SK-N-SH treated with all-trans-retinoic acid at 6 μM for 48 hours (cell line): ENCODE results near the gene KRT7.

Experiments used
- ARNTL ChIP-seq: fragments of 450-650 bp; formaldehyde crosslinking; IDR thresholded peaks from 2 replicates; pipeline ENCODE4 v1.5.0; 2020; ENCODE audit warnings: low read depth, mild to moderate bottlenecking, moderate library complexity, borderline replicate concordance
- BACH2 ChIP-seq: fragments of 250-450 bp; sonication (Bioruptor Pico); IDR thresholded peaks from 2 replicates; pipeline ENCODE4 v1.9.0; 2021; ENCODE audit warnings: mild to moderate bottlenecking, borderline replicate concordance
- PPARA ChIP-seq: fragments of 250-450 bp; sonication (Bioruptor Pico); IDR thresholded peaks from 2 replicates; pipeline ENCODE4 v1.5.0; 2020; ENCODE audit warnings: mild to moderate bottlenecking, borderline replicate concordance
- TCF4 ChIP-seq: fragments of 250-450 bp; sonication (Bioruptor Pico); IDR thresholded peaks from 2 replicates; pipeline ENCODE4 v1.8.0; 2021; ENCODE audit warnings: mild to moderate bottlenecking, moderate library complexity, borderline replicate concordance
- ZFP3 ChIP-seq: fragments of 250-450 bp; sonication (Bioruptor Pico); IDR thresholded peaks from 2 replicates; pipeline ENCODE4 v1.5.0; 2020; ENCODE audit warnings: mild to moderate bottlenecking, moderate library complexity
- ZFP30 ChIP-seq: fragments of 450-650 bp; formaldehyde crosslinking; IDR thresholded peaks from 2 replicates; pipeline ENCODE4 v1.5.0; 2022; ENCODE audit warnings: mild to moderate bottlenecking, moderate library complexity
- TF ChIP-seq, protein P1 (sequence below): fragments of 250-450 bp; sonication (Bioruptor Pico); IDR thresholded peaks from 2 replicates; pipeline ENCODE4 v1.5.1; 2020; ENCODE audit warnings: low read depth, mild to moderate bottlenecking, moderate library complexity
- TF ChIP-seq, protein P2 (sequence below): fragments of 250-450 bp; sonication (Bioruptor Pico); IDR thresholded peaks from 2 replicates; pipeline ENCODE4 v1.8.0; 2021; ENCODE audit warnings: low read depth, mild to moderate bottlenecking, moderate library complexity, borderline replicate concordance

DNA sequence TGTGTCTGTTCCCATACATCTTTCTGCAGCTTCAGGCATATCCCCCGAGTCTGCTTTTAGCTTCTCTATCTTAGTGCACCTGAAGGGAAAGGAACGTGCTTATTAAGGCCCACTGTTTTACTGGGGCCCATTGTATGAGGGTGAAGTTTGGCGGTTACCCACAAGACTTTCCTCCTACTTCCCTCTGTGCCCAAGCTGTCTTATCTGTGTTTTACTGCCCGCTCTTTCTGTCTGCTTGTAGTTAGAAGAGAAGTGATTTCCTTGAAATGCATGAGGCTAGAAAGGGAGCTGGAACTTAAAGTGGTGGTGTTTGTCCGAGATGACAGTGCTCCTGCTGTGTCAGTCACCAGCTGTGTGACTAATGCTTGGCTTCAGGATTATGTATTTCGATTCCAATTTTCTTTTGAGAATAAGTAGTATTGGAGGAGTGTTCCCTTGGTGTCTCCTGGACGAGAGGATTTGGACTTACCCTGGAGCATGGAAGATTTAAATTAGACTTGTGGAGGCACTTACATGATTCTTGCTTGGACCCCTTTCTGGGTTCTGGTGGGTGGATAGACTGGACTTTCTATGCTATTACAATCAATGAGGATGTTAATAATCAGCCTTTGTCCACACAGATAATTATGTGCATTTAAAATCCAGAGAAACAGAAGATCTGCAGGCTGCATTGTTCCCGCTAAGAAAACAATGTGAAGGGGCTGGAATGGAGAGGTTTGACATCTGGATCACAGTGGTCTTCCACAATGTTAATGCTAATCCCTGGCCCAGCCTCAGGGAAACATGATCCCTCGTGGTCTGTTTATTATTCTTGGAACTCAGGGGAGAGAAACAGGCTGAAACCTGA lies 27.5 kb downstream of the KRT7 start:
- TF ChIP-seq ZFP3 (CRISPR knock-in tag) (no peak), ARNTL (CRISPR knock-in tag) (no peak), PPARA (no peak), TCF4 (CRISPR knock-in tag) (no peak), ZFP30 (CRISPR knock-in tag) (no peak), BACH2 (CRISPR knock-in tag) (no peak)
- TF ChIP-seq, protein P1, sequence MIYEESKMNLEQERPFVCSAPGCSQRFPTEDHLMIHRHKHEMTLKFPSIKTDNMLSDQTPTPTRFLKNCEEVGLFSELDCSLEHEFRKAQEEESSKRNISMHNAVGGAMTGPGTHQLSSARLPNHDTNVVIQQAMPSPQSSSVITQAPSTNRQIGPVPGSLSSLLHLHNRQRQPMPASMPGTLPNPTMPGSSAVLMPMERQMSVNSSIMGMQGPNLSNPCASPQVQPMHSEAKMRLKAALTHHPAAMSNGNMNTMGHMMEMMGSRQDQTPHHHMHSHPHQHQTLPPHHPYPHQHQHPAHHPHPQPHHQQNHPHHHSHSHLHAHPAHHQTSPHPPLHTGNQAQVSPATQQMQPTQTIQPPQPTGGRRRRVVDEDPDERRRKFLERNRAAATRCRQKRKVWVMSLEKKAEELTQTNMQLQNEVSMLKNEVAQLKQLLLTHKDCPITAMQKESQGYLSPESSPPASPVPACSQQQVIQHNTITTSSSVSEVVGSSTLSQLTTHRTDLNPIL (CRISPR knock-in tag) = no peak
- TF ChIP-seq, protein P2, sequence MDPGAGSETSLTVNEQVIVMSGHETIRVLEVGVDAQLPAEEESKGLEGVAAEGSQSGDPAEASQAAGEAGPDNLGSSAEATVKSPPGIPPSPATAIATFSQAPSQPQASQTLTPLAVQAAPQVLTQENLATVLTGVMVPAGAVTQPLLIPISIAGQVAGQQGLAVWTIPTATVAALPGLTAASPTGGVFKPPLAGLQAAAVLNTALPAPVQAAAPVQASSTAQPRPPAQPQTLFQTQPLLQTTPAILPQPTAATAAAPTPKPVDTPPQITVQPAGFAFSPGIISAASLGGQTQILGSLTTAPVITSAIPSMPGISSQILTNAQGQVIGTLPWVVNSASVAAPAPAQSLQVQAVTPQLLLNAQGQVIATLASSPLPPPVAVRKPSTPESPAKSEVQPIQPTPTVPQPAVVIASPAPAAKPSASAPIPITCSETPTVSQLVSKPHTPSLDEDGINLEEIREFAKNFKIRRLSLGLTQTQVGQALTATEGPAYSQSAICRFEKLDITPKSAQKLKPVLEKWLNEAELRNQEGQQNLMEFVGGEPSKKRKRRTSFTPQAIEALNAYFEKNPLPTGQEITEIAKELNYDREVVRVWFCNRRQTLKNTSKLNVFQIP = no peak
